Endothelial cell (in vitro differentiated cells): ENCODE data around the gene PRAC1. TPM values are rescaled to one million over a fixed set of nuclear protein-coding genes. Genes with fewer than 3 reads are reported as not detected.

Experiments used
- DNase-seq: peaks from one replicate; pipeline ENCODE4 v3.0.0; 2021; ENCODE audit warnings: low spot score
- H3K27ac Mint-ChIP-seq: one replicate; pipeline ENCODE4 v1.8.0; 2021; ENCODE audit warnings: mixed read lengths, inconsistent platforms; ENCODE audit not compliant: unreplicated experiment
- H3K27me3 Mint-ChIP-seq: one replicate; pipeline ENCODE4 v1.8.0; 2021; ENCODE audit warnings: mild to moderate bottlenecking, moderate library complexity, mixed read lengths, inconsistent platforms; ENCODE audit not compliant: unreplicated experiment
- H3K36me3 Mint-ChIP-seq: one replicate; pipeline ENCODE4 v1.8.0; 2021; ENCODE audit warnings: mild to moderate bottlenecking, low read depth, mixed read lengths, inconsistent platforms; ENCODE audit not compliant: unreplicated experiment
- H3K4me1 Mint-ChIP-seq: one replicate; pipeline ENCODE4 v1.8.0; 2021; ENCODE audit warnings: mild to moderate bottlenecking, mixed read lengths, inconsistent platforms; ENCODE audit not compliant: unreplicated experiment
- H3K4me3 Mint-ChIP-seq: one replicate; pipeline ENCODE4 v1.8.0; 2021; ENCODE audit warnings: mild to moderate bottlenecking, mixed read lengths, inconsistent platforms; ENCODE audit not compliant: unreplicated experiment
- H3K9me3 Mint-ChIP-seq: one replicate; pipeline ENCODE4 v1.8.0; 2021; ENCODE audit warnings: mixed read lengths, inconsistent platforms; ENCODE audit not compliant: unreplicated experiment
- CTCF ChIP-seq: fragments of 200-600 bp; sonication (generic); IDR thresholded peaks from one replicate; pipeline ENCODE4 v1.5.0; 2021; ENCODE audit warnings: antibody characterized with exemption; ENCODE audit not compliant: unreplicated experiment
- total RNA-seq: library from RNA; stranded (reverse); fragmentation: NEBNext Ultra II Directional; extraction: Animal tissue kit (Norgen Biotek cat#: 25700); gene quantifications from one replicate; pipeline ENCODE4 v1.2.1, GENCODE V29; 2021; ENCODE audit not compliant: unreplicated experiment

PRAC1 gene
- total RNA-seq, 1 donor from 2014 or later: not detected

- no peak within 1 kb of the TSS for H3K27ac Mint-ChIP-seq
- no peaks in the 10 kb centered on the region for H3K9me3 Mint-ChIP-seq
- DNase-seq: no peak
- peak within 1 kb of the TSS; percentile 42 for H3K4me3 Mint-ChIP-seq
- H3K27me3 Mint-ChIP-seq: peaks cover 49% of the 10 kb centered on the region
- TF ChIP-seq CTCF: no peak
- H3K4me1 Mint-ChIP-seq: peaks cover 27% of the 10 kb centered on the region
- no peaks in the 10 kb centered on the region for H3K36me3 Mint-ChIP-seq
Measured at GRCh38 chr17:48722915-48723422, 651 bp upstream of the PRAC1 start, which contains the start of gene PRAC2. TSS of gene PRAC2 (plus strand) at chr17:48723185. CDS start at chr17:48724411, 1,226 bp downstream.

GRCh38 chr17:48721009-48721402, 1.3 kb downstream of the PRAC1 start:
- DNase-seq: no peak
- no peak for TF ChIP-seq CTCF
- Mint-ChIP-seq H3K27ac (no peak overlapping the region), H3K27me3 (peaks cover 41% of the 10 kb centered on the region), H3K4me1 (peaks cover 27% of the 10 kb centered on the region), H3K9me3 (no peaks in the 10 kb centered on the region), H3K36me3 (no peaks in the 10 kb centered on the region), H3K4me3 (no peak overlapping the region)

GRCh38 chr17:48720266-48721008, 1.9 kb downstream of the PRAC1 start:
- peak overlapping the region; percentile 45 for H3K27ac Mint-ChIP-seq
- DNase-seq: no peak
- H3K4me1 Mint-ChIP-seq: peaks cover 28% of the 10 kb centered on the region
- peak overlapping the region; percentile 45 for H3K4me3 Mint-ChIP-seq
- H3K36me3 Mint-ChIP-seq: no peaks in the 10 kb centered on the region
- H3K9me3 Mint-ChIP-seq: no peaks in the 10 kb centered on the region
- peaks cover 36% of the 10 kb centered on the region for H3K27me3 Mint-ChIP-seq
- no peak for TF ChIP-seq CTCF

GRCh38 chr17:48719642-48720265, 2.6 kb downstream of the PRAC1 start:
- H3K27me3 Mint-ChIP-seq: peaks cover 35% of the 10 kb centered on the region

More at GRCh38 chr17:48719642-48720265, 2.6 kb downstream of the PRAC1 start:
- TF ChIP-seq CTCF: no peak
- Mint-ChIP-seq H3K4me1 (peaks cover 29% of the 10 kb centered on the region), H3K36me3 (no peaks in the 10 kb centered on the region), H3K4me3 (no peak overlapping the region), H3K9me3 (no peaks in the 10 kb centered on the region), H3K27ac (peak overlapping the region; percentile 52)
- no peak for DNase-seq
